ENCODE data around the gene RARRES2.

DNA sequence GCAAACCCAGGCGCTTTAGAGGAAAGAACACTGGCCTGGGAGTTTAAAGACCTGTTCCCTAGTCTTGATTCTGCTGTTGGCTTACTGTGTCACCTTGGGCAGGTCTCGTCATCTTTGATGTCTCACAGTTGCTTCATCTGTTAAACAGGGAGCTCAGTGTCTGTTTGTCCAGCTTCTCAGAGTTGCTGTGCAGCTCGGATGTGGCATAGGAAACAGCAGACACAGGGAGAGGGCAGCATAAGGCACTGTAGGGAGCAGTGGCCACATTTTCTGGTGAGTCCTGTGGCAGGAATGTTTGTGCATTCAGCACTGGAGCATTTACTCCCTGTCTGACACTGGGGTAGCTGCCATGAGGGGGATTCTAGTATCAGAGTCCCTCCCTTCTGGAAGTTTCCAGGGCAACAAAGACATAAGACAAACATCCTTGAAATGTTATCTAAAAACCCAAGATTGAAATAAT lies 29.2 kb upstream of the RARRES2 start:
- TF ChIP-seq EZH2 (IDR thresholded peaks at IDR 0.05; ENCODE audit: borderline replicate concordance, low read depth, low read length, severe bottlenecking), result no peak
- TF ChIP-seq CTCF (IDR thresholded peaks at IDR 0.05; ENCODE audit: borderline replicate concordance, extremely low read depth, low read length, poor library complexity, severe bottlenecking), result no peak

Data from DND-41 (cell line).